Testis (tissue), 2 donors: ENCODE results near the gene CFAP410.

Experiments used
- POLR2A ChIP-seq: fragments of 450-650 bp; IDR thresholded peaks from one replicate; pipeline ENCODE4 v1.6.1; 2017; ENCODE audit warnings: antibody characterized with exemption, mild to moderate bottlenecking, moderate library complexity
- TF ChIP-seq, protein P1 (sequence below), 3 experiments: fragments of 450-650 bp in 2 of 3; fragments of 200-600 bp in 1 of 3; sonication (generic) in 1 of 3; IDR thresholded peaks; one replicate each; pipeline ENCODE4 v1.5.1; 2016 to 2019; ENCODE audit warnings: antibody characterized with exemption in 3 of 3, mild to moderate bottlenecking in 2 of 3, moderate library complexity in 1 of 3

DNA sequence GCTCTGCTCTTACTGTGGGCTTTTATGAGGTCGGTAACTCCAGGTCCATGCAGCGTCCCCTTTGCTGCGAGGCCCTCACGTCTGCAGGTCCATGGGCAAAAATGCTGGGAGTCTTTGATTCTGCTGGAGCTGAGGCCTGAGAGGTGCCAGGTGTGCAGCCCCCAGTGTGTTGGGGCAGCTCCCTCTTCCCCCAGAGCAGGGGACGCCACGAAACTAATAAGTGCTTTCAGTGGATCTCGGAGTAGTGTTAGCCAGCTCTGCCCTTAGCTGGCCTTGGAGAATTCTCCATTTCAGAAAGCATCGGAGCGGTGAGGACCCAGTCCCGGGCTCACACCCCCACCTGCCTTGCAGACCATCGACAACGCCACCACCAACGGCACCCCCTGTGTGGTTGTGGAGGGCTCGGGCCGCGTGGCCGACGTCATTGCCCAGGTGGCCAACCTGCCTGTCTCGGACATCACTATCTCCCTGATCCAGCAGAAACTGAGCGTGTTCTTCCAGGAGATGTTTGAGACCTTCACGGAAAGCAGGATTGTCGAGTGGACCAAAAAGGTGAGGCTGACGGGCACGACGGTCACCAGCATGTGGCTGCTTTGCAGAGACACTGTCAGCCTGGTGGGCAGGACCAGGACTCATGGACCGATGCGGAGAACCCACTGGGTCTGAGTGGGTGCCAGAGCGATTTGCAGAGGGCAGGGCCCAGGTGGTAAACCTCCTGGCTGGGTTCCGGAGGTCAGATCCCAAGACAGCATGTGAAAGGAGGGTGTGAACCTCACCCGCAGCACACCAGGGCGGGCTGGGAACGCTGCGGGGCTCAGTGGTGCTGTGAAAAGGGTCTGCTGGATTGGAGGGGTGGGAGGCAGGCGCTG, 39.7 kb upstream of the CFAP410 start:
- TF ChIP-seq, protein P1, sequence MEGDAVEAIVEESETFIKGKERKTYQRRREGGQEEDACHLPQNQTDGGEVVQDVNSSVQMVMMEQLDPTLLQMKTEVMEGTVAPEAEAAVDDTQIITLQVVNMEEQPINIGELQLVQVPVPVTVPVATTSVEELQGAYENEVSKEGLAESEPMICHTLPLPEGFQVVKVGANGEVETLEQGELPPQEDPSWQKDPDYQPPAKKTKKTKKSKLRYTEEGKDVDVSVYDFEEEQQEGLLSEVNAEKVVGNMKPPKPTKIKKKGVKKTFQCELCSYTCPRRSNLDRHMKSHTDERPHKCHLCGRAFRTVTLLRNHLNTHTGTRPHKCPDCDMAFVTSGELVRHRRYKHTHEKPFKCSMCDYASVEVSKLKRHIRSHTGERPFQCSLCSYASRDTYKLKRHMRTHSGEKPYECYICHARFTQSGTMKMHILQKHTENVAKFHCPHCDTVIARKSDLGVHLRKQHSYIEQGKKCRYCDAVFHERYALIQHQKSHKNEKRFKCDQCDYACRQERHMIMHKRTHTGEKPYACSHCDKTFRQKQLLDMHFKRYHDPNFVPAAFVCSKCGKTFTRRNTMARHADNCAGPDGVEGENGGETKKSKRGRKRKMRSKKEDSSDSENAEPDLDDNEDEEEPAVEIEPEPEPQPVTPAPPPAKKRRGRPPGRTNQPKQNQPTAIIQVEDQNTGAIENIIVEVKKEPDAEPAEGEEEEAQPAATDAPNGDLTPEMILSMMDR (IDR thresholded peaks at IDR 0.05), result no peak
- TF ChIP-seq POLR2A, result no peak
